RCC 7860 (cell line): ENCODE results near the gene TPSAB1.
"Not testable (repeated sequence)": the region's sequence is repeated elsewhere in the genome, so short reads cannot be mapped to it uniquely, and the experiment has no call there.

Experiments
- DNase-seq: peaks from one replicate; pipeline ENCODE4 v3.0.0-alpha.2; 2015; ENCODE audit warnings: low spot score
- FAIRE-seq: peaks from 2 replicates; lab custom pipeline; 2012; peaks lifted over from hg19 to GRCh38; lab: Jason Lieb, UNC

TPSAB1 gene

GRCh38 chr16:1240436-1240835 is at the start of gene TPSAB1:
Gene TPSAB1 (plus strand): TSS chr16:1240705. CDS start chr16:1240939, 234 bp downstream.
- not testable (repeated sequence) for FAIRE-seq, DNase-seq

GRCh38 chr16:1190789-1191188 is 49.7 kb upstream of the TPSAB1 start:
- FAIRE-seq, DNase-seq: not testable (repeated sequence)

DNA sequence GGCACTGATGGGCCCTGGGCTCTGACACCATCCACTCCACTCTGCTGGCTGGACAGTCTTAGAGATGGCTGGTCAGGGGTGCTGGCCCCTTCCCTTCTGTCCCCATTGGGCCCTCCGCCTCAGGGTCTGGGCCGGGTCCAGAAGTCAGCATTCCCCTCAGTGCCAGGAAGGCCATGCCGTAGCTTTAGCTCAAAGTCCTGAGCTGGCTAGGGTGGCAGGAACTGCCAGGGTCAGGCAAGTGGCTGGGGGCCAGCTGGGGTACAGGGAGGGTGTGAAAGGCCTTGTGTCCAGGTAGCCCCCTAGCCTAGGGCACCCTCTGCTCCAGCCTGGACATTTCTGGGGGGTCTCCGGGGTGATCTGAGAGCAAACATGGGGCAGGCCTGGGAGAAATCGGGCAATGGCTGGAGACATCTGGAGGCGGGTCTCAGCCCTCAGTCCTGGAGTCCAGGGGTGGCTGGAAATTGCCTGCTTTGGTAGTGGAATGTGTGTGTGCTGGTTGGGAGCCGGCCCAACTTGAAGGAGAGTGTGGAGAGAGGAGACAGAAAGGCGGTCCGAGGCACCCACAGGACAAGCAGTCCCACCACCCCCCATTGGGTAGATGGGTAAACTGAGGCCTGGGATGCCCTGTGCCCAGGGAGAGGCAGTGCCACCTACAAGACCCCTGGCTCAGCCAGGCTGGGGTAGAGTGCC is 48.0 kb upstream of the TPSAB1 start:
- FAIRE-seq (no peak), DNase-seq (no peak)

GRCh38 chr16:1193143-1193824 is 47.2 kb upstream of the TPSAB1 start:
- FAIRE-seq = no peak
- no peak for DNase-seq

- FAIRE-seq (no peak), DNase-seq (no peak)
These were observed 46.5 kb upstream of the TPSAB1 start for GRCh38 chr16:1193825-1194581.

- no peak for DNase-seq
- FAIRE-seq = no peak
These were observed 45.7 kb upstream of the TPSAB1 start for GRCh38 chr16:1194665-1195392.

- DNase-seq (no peak), FAIRE-seq (no peak)
These were observed 45.2 kb upstream of the TPSAB1 start for GRCh38 chr16:1195393-1195666.

- FAIRE-seq = no peak
- DNase-seq = no peak
These were observed 44.0 kb upstream of the TPSAB1 start for GRCh38 chr16:1196494-1196893.

- peak; percentile 71 for DNase-seq
- peak; percentile 65 for FAIRE-seq
These were observed 43.2 kb upstream of the TPSAB1 start for GRCh38 chr16:1197237-1197866.

DNA sequence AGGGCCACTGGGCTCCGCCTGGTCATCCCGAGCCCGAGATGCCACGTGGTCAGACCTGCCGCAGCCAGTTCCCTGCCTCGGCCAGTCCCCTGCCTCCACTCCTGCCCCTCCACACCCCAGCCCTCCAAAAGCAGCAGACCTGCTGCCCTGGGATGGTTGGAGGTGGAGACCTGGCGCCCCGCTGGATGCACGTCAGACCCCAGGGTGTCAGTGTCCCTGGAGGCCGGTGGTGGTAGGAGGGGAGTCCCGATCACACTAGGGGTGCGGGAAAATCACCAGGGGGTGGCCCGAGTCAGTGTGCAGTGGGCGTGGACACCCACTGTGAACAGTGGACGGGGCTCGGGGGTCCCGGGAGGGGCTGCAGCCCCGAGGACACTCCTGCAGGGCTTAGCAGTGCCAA is 42.3 kb upstream of the TPSAB1 start:
- FAIRE-seq (no peak), DNase-seq (no peak)

DNA sequence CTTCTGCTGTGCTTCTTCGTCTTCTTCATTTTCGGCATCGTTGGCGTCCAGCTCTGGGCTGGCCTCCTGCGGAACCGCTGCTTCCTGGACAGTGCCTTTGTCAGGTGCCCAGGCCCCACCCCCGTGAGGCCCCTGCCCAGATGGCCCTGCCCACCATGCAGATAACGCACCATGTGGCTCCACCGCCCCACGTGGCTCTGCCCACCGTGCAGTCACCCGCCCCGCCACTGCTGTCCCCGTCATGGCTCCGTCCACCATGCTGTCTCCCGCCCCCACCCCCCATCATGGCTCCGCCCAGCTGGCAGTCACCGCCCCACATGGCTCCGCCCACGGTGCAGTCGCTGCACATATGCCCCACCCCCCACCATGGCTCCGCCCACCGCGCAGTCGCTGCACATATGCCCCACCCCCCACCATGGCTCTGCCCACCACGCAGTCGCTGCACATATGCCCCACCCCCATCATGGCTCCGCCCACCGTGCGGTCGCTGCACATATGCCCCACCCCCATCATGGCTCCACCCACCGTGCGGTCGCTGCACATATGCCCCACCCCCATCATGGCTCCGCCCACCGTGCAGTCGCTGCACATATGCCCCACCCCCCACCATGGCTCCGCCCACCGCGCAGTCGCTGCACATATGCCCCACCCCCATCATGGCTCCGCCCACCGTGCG is 41.7 kb upstream of the TPSAB1 start:
- FAIRE-seq, DNase-seq: not testable (repeated sequence)

DNA sequence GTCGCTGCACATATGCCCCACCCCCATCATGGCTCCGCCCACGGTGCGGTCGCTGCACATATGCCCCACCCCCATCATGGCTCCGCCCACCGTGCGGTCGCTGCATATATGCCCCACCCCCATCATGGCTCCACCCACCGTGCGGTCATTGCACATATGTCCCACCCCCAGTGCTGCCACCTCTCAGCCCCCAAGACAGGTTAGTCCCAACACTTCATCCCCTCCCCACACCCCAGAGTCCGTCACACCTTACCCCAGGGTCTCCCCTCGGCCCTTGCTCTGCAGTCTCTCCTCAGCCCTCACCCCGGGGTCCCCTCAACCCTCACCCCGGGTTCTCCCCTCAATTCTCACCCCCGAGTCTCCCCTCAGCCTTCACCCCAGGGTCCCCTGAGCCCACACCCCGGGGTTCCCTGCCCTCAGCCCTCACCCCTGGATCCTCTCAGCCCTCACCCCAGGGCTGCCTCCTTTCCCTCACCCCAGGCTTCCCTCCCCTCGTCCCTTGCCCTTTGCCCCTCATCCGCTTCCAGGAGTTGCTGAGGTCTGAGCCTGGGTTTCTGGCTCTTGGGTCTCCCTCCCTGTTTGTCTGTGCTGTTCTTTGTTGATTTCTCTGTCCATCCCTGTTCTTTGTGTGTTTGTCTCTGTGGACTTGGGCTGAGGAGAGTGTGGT is 41.0 kb upstream of the TPSAB1 start:
- no peak for FAIRE-seq

DNA sequence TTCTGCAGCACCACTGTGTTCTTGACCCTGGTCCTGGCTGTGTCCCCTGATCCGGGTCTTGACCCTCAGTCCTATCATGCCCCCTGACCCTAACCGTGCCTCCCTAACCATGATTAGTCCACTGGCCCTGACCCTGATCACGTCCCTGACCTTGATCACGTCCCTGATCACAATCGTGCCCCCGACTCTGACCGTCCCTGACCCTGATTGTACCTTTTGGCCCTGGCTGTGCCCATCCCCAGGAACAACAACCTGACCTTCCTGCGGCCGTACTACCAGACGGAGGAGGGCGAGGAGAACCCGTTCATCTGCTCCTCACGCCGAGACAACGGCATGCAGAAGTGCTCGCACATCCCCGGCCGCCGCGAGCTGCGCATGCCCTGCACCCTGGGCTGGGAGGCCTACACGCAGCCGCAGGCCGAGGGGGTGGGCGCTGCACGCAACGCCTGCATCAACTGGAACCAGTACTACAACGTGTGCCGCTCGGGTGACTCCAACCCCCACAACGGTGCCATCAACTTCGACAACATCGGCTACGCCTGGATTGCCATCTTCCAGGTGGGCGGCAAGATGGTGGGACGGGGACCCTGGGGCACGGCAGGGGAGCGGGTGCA is 40.4 kb upstream of the TPSAB1 start:
- DNase-seq = no peak
- FAIRE-seq = no peak

More for the DNA sequence above, 41.0 kb upstream of the TPSAB1 start:
- no peak for DNase-seq

DNA sequence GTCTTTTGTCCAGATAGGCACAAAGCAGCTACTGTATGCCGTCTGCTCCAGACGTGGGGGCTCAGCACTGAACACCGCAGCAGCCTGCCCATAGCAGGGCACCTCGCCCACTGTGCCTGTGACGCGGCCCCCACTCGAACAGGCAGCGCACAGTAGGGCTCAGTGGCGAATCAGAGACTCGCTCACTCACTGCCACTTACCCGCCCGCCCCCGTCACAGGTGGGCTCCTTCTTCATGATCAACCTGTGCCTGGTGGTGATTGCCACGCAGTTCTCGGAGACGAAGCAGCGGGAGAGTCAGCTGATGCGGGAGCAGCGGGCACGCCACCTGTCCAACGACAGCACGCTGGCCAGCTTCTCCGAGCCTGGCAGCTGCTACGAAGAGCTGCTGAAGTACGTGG is 39.1 kb upstream of the TPSAB1 start:
- DNase-seq (no peak), FAIRE-seq (no peak)

- FAIRE-seq (no peak), DNase-seq (no peak)
These were observed 38.2 kb upstream of the TPSAB1 start for GRCh38 chr16:1202274-1202673.

DNA sequence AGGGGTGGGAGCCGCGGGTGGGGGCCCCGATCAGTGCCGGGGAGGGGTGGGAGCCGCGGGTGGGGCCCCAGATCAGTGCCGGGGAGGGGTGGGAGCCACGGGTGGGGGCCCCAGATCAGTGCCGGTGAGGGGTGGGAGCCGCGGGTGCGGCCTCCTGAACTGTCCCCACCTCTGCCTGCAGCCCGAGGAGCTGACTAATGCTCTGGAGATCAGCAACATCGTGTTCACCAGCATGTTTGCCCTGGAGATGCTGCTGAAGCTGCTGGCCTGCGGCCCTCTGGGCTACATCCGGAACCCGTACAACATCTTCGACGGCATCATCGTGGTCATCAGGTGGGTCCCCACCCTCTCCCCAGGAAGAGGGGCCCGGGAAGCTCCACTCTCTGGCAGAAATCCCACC is 35.6 kb upstream of the TPSAB1 start:
- no peak for DNase-seq
- FAIRE-seq = no peak

GRCh38 chr16:1206326-1206725 is 34.2 kb upstream of the TPSAB1 start:
- no peak for FAIRE-seq
- DNase-seq = no peak

DNA sequence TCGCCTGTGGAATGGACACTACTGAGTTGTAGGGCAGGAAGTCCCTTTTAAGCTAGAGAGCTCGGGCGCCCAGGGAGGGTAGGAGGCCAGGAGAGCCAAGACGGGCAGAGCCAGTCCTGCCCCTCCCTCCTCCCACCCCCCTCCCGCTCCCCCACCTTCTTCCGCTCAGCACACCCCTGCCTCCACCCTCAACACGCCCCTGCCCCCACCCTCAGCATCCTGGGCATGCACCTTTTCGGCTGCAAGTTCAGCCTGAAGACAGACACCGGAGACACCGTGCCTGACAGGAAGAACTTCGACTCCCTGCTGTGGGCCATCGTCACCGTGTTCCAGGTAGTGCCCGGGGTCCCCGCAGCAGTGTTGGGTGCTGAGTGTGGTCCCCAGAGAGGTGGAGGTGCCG is 33.7 kb upstream of the TPSAB1 start:
- DNase-seq (no peak), FAIRE-seq (no peak)

DNA sequence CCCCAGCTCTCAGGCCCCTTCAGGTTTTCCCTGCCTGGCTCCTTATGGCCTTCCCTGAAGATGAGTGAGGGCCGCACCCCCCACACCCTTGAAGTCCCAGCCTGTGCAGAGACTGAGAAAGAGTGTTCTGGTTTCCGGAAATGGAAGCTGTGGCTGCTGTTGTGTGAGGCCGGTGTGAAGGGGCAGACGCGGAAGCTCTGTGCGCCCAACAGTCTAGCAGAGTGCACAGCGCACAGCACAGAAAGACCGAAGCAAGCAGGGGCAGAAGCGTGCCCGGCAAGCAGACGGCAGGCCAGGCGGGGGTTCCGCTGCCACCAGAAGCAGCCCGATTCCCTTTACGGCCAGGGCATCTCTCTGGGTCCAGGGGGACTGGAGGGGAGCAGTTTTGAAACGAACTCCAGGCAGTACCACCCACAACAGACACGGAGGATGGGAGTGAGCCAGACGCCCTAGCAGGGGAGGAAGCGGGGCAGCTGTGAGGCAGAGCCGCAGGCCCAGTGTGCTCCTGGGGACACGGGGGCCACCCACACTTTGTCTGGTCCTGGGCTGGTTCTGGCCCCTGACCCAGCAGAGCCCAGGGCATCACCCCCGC is 32.2 kb upstream of the TPSAB1 start:
- no peak for DNase-seq

More for the DNA sequence above, 32.2 kb upstream of the TPSAB1 start:
- no peak for FAIRE-seq
